HCT116 (cell line): ENCODE data around the gene ARSB. TPM values are rescaled to one million over a fixed set of nuclear protein-coding genes. Genes with fewer than 3 reads are reported as not detected.

ENCODE experiments used
- ATAC-seq: fragments of 200-7000 bp; cut with Tn5 transposase; 2 replicates; pipeline ENCODE4 v1.9.1; 2020; ENCODE audit warnings: mild to moderate bottlenecking, moderate library complexity
- BruUV-seq: library from RNA; stranded (reverse); fragments of 400-500 nt; replicated peaks from 2 replicates; lab custom pipeline; 2021; lab: Mats Ljungman, UMichigan
- CTCF ChIA-PET: fragments of 300-600 bp; sonication (Branson Sonifier 250); formaldehyde crosslinking; loops from one replicate; lab custom pipeline; 2021; ENCODE audit warnings: antibody characterized with exemption; lab: Charles Lee
- POLR2A ChIA-PET: fragments of 300-600, 350-600 bp; sonication (Branson Sonifier 250); formaldehyde crosslinking; loops from one replicate; lab custom pipeline; 2021; ENCODE audit warnings: antibody characterized with exemption; lab: Charles Lee
- RAD21 ChIA-PET, 2 experiments: fragments of 300-600 bp; sonication (Branson Sonifier 250); formaldehyde crosslinking; loops; one replicate each; lab custom pipeline; 2023; ENCODE audit warnings: low total read pairs in 2 of 2; ENCODE audit not compliant: uncharacterized antibody in 2 of 2, unreplicated experiment in 2 of 2, low non-redundant PET in 1 of 2; lab: Charles Lee
- DNase-seq: peaks from one replicate; pipeline ENCODE4 v3.0.0-alpha.2; 2010; ENCODE audit warnings: low read depth, low spot score
- H2AFZ ChIP-seq: fragments of 200-600 bp; shearing (Covaris generic), sonication (generic); 2 replicates; pipeline ENCODE4 v1.6.1; 2017; ENCODE audit warnings: low read depth, mixed run types, mixed read lengths, antibody characterized with exemption, low read length; ENCODE audit not compliant: poor library complexity, severe bottlenecking
- H3K27ac ChIP-seq: 2 replicates; pipeline ENCODE4 v1.5.1; 2012; ENCODE audit warnings: low read depth, low read length
- H3K27me3 ChIP-seq: fragments of 200-600 bp; sonication (generic); 2 replicates; pipeline ENCODE4 v1.6.1; 2016; ENCODE audit warnings: mixed run types, low read length, mixed read lengths; ENCODE audit not compliant: insufficient read depth
- H3K36me3 ChIP-seq, 2 experiments: fragments of 200-500 bp in 1 of 2; fragments of 200-600 bp in 1 of 2; sonication (Bioruptor generic) in 1 of 2; sonication (generic) in 1 of 2; 2 replicates each; pipeline versions ENCODE4 v1.5.1 to v1.6.1; 2014 to 2016; ENCODE audit warnings: low read length in 2 of 2, inconsistent platforms in 1 of 2, mixed read lengths in 1 of 2, mixed run types in 1 of 2; ENCODE audit not compliant: insufficient read depth in 2 of 2, control insufficient read depth in 1 of 2
- H3K4me1 ChIP-seq, 2 experiments: fragments of 200-600 bp in 1 of 2; sonication (generic) in 1 of 2; 2 replicates each; pipeline versions ENCODE4 v1.5.1 to v1.6.1; 2012 to 2017; ENCODE audit warnings: low read length in 2 of 2, inconsistent platforms in 1 of 2, mild to moderate bottlenecking in 1 of 2, mixed read lengths in 1 of 2, mixed run types in 1 of 2, moderate library complexity in 1 of 2; ENCODE audit not compliant: insufficient read depth in 2 of 2, control insufficient read depth in 1 of 2
- H3K4me2 ChIP-seq: fragments of 200-600 bp; sonication (generic); 2 replicates; pipeline ENCODE4 v1.6.1; 2017; ENCODE audit warnings: mixed run types, low read length, mixed read lengths
- H3K4me3 ChIP-seq, 2 experiments: fragments of 200-600 bp in 1 of 2; sonication (generic) in 1 of 2; replicated peaks in 1 of 2; 2 replicates each; pipeline ENCODE4 v1.5.1; 2011 to 2016; ENCODE audit warnings: low read length in 2 of 2, control low read depth in 1 of 2, low read depth in 1 of 2, mild to moderate bottlenecking in 1 of 2, mixed read lengths in 1 of 2, mixed run types in 1 of 2
- H3K79me2 ChIP-seq: fragments of 200-600 bp; sonication (generic); 2 replicates; pipeline ENCODE4 v1.6.1; 2017; ENCODE audit warnings: mild to moderate bottlenecking, mixed run types, low read length, moderate library complexity, mixed read lengths; ENCODE audit not compliant: insufficient read depth
- H3K9ac ChIP-seq: fragments of 200-600 bp; sonication (generic); 2 replicates; pipeline ENCODE4 v1.6.1; 2016; ENCODE audit warnings: low read length, mixed read lengths
- H3K9me2 ChIP-seq: fragments of 200-600 bp; sonication (generic), shearing (Covaris generic); 2 replicates; pipeline ENCODE4 v1.6.1; 2017; ENCODE audit warnings: mixed run types, mild to moderate bottlenecking, moderate library complexity; ENCODE audit not compliant: insufficient read depth
- H3K9me3 ChIP-seq, 2 experiments: fragments of 200-500 bp in 1 of 2; fragments of 200-600 bp in 1 of 2; sonication (Bioruptor generic) in 1 of 2; sonication (generic) in 1 of 2; 2 replicates each; pipeline ENCODE4 v1.6.1; 2014 to 2017; ENCODE audit warnings: low read length in 2 of 2, mixed read lengths in 2 of 2, inconsistent platforms in 1 of 2, low read depth in 1 of 2, mild to moderate bottlenecking in 1 of 2, mixed run types in 1 of 2, moderate library complexity in 1 of 2; ENCODE audit not compliant: control insufficient read depth in 1 of 2, insufficient read depth in 1 of 2
- H4K20me1 ChIP-seq: fragments of 200-600 bp; sonication (generic), shearing (Covaris generic); 2 replicates; pipeline ENCODE4 v1.6.1; 2017; ENCODE audit warnings: mixed run types, mild to moderate bottlenecking, moderate library complexity; ENCODE audit not compliant: insufficient read depth
- CBX3 ChIP-seq: IDR thresholded peaks from 2 replicates; pipeline ENCODE4 v1.6.1; 2012; ENCODE audit warnings: low read depth
- CEBPB ChIP-seq: IDR thresholded peaks from 2 replicates; pipeline ENCODE4 v1.6.1; 2012; ENCODE audit warnings: low read depth
- EGR1 ChIP-seq: IDR thresholded peaks from 2 replicates; pipeline ENCODE4 v1.6.1; 2012; ENCODE audit warnings: low read depth
- ELF1 ChIP-seq: IDR thresholded peaks from 2 replicates; pipeline ENCODE4 v1.6.1; 2012; ENCODE audit warnings: low read depth, borderline replicate concordance
- EZH2 ChIP-seq: fragments of 200-600 bp; sonication (generic); IDR thresholded peaks from 2 replicates; pipeline ENCODE4 v1.6.1; 2017; ENCODE audit warnings: antibody characterized with exemption, mixed run types
- EZH2phosphoT487 ChIP-seq: fragments of 200-600 bp; IDR thresholded peaks from 2 replicates; pipeline ENCODE4 v1.6.1; 2018; ENCODE audit warnings: antibody characterized with exemption, borderline replicate concordance
- POLR2A ChIP-seq: IDR thresholded peaks from 2 replicates; pipeline ENCODE4 v1.7.0; 2011; ENCODE audit warnings: borderline replicate concordance; ENCODE audit not compliant: insufficient read depth, insufficient read length; ENCODE audit errors: extremely low read depth
- SIN3A ChIP-seq: IDR thresholded peaks from 2 replicates; pipeline ENCODE4 v1.6.1; 2012; ENCODE audit warnings: low read depth
- TCF7L2 ChIP-seq: IDR thresholded peaks from 2 replicates; pipeline ENCODE4 v1.7.0; 2011; ENCODE audit warnings: borderline replicate concordance, inconsistent platforms; ENCODE audit not compliant: insufficient read depth, insufficient read length; ENCODE audit errors: extremely low read depth
- YY1 ChIP-seq: IDR thresholded peaks from 2 replicates; pipeline ENCODE4 v1.6.1; 2011; ENCODE audit warnings: low read length, low read depth, moderate library complexity, mild to moderate bottlenecking; ENCODE audit not compliant: insufficient replicate concordance; ENCODE audit errors: extremely low read depth
- ZFX ChIP-seq: fragments of 450-650 bp; IDR thresholded peaks from 2 replicates; pipeline ENCODE4 v1.6.1; 2017
- ZNF274 ChIP-seq: fragments of 200-500 bp; sonication (Bioruptor generic); IDR thresholded peaks from 2 replicates; pipeline ENCODE4 v1.6.1; 2014; ENCODE audit warnings: mild to moderate bottlenecking, low read depth, low read length, inconsistent platforms
- intact Hi-C: fragments of 100-400 bp; cut with micrococcal nuclease; formaldehyde crosslinking; loops from 2 replicates; pipeline ENCODE4 v1.10.0; 2022
- total RNA-seq: library from RNA; stranded (reverse); gene quantifications from one replicate; pipeline ENCODE4 v1.2.1, GENCODE V29; 2021; ENCODE audit not compliant: unreplicated experiment
- TF ChIP-seq, protein P1 (sequence below): IDR thresholded peaks from 2 replicates; pipeline ENCODE4 v1.6.1; 2012
- TF ChIP-seq, protein P2 (sequence below): IDR thresholded peaks from 2 replicates; pipeline ENCODE4 v1.6.1; 2012

The ARSB gene
- total RNA-seq, 1 experiment from 2014 or later, result 4.8 TPM

DNA sequence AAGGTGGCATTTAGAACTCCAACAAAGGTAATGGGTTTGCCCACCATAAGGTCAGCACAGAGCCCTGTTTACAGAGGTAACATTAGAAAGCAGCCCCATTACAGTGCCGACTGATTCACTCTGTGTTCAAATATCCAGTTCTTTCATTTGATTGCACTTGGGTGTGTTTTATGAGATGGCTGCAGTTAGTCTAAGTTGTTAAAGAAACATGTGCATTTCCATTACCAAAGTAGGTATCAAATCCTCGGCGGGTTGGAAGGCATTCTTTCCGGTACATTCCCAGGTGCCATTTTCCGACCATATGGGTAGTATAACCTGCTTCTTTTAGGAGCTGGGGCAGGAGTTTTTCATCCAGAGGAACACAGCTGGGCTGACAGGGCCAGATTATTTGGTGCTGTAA, 16.3 kb downstream of the ARSB start:
- CTCF ChIA-PET, result interaction anchor here (4.3 kb wide), 1 partner anchor 69 kb away, joined by 58 read pairs; no protein-coding TSS in a partner anchor
- no peaks in the 10 kb centered on the region for H3K27me3 ChIP-seq
- H3K79me2 ChIP-seq, result no peaks in the 10 kb centered on the region
- no peaks in the 10 kb centered on the region for H3K36me3 ChIP-seq
- H4K20me1 ChIP-seq, result no peaks in the 10 kb centered on the region
- intact Hi-C loops, result no loop called here
- no peak overlapping the region for H3K9ac ChIP-seq
- no peak overlapping the region for H3K4me2 ChIP-seq
- DNase-seq (no peak), ATAC-seq (no peak)
- POLR2A ChIA-PET, result no interaction called here
- H3K27ac ChIP-seq, result no peak overlapping the region
- no TSS peak for BruUV-seq
- RAD21 ChIA-PET, result no interaction called here
- H3K9me2 ChIP-seq, result no peaks in the 10 kb centered on the region
- no peaks in the 10 kb centered on the region for H3K4me1 ChIP-seq
- H2AFZ ChIP-seq, result no peak overlapping the region
- H3K9me3 ChIP-seq, result no peaks in the 10 kb centered on the region
- no peak for TF ChIP-seq ZNF274
- TF ChIP-seq, protein P1, sequence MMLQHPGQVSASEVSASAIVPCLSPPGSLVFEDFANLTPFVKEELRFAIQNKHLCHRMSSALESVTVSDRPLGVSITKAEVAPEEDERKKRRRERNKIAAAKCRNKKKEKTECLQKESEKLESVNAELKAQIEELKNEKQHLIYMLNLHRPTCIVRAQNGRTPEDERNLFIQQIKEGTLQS, result no peak
- TF ChIP-seq SIN3A, result no peak
- no peak for TF ChIP-seq EGR1
- no peak for TF ChIP-seq ZFX
- no peak for TF ChIP-seq YY1
- no peak for TF ChIP-seq CEBPB
- no peak for TF ChIP-seq POLR2A
- no peak for TF ChIP-seq ELF1
- TF ChIP-seq, protein P2, sequence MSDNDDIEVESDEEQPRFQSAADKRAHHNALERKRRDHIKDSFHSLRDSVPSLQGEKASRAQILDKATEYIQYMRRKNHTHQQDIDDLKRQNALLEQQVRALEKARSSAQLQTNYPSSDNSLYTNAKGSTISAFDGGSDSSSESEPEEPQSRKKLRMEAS, result no peak
- no peak for TF ChIP-seq EZH2
- TF ChIP-seq TCF7L2, result no peak
- no peak for TF ChIP-seq CBX3
- no peak for TF ChIP-seq EZH2phosphoT487
- no peak overlapping the region for H3K4me3 ChIP-seq
